Suprapubic skin (tissue), 3 donors: ENCODE measurements around the gene CD300E.

ENCODE experiments used
- CTCF ChIP-seq, 2 donors: fragments of 200-600 bp in 1 of 2; fragments of 450-650 bp in 1 of 2; sonication (generic) in 1 of 2; IDR thresholded peaks; one replicate each; pipeline ENCODE4 v1.5.1; 2016 to 2019; ENCODE audit warnings: antibody characterized with exemption in 2 of 2, mild to moderate bottlenecking in 1 of 2, moderate library complexity in 1 of 2
- POLR2A ChIP-seq, 2 donors: fragments of 450-650 bp; IDR thresholded peaks; one replicate each; pipeline ENCODE4 v1.6.1; 2017; ENCODE audit warnings: antibody characterized with exemption in 2 of 2, mild to moderate bottlenecking in 2 of 2, moderate library complexity in 2 of 2

GRCh38 chr17:74601944-74602572 lies 21.5 kb downstream of the CD300E start:
- peak in 1 of 2 donors; percentile 37 for TF ChIP-seq CTCF (IDR thresholded peaks at IDR 0.05)
- no peak for TF ChIP-seq POLR2A (IDR thresholded peaks at IDR 0.05)
